ENCODE measurements around the gene HOXC4. TPM values are rescaled to one million over a fixed set of nuclear protein-coding genes. Genes with fewer than 3 reads are reported as not detected.
A peak's percentile ranks its signal among the peaks of the same experiment; 100 is the strongest.

The HOXC4 gene
- total RNA-seq, 2 experiments from 2014 or later = not detected

DNA sequence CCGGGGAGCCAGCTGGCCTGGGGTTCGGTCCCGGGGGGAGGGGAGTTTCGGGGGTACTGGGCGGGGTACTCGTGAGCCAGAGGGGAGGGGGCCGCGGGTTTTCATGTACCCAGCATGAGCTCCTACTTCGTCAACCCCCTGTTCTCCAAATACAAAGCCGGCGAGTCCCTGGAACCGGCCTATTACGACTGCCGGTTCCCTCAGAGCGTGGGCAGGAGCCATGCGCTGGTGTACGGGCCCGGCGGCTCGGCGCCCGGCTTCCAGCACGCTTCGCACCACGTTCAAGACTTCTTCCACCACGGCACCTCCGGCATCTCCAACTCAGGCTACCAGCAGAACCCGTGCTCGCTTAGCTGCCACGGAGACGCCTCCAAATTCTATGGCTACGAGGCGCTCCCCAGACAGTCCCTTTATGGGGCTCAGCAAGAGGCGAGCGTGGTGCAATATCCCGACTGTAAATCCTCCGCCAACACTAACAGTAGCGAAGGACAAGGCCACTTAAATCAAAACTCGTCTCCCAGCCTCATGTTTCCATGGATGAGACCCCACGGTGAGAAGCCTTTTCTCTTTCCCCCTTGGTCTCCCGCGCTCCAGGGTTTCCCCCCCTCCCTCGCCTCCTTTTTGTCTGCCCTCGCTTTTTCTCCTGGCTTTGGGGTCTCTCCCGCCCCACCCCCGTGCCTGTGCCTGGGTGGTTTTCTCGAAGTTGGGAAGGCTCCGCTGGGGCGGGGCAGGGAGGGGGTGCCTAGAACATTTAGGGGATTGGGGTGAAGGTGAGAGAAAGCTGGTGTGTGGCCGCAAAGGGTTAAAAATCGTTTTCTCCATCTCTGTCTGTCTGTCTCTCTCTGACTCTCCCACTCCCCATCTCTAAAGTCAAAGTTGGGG is 44.2 kb upstream of the HOXC4 start:
- Histone ChIP-seq H3K4me3 (ENCODE audit: low read length) (no peak overlapping the region), H3K9me3 (ENCODE audit: control insufficient read depth in 1 of 2, insufficient read depth in 1 of 2, low read length in 2 of 2) (peaks cover 0 to 44% of the 10 kb centered on the region in 2 experiments), H3K4me1 (ENCODE audit: insufficient read depth, low read length) (peaks cover 48% of the 10 kb centered on the region), H3K27me3 (ENCODE audit: control insufficient read depth in 1 of 2, insufficient read depth in 2 of 2, low read length in 2 of 2) (peaks cover 93 to 97% of the 10 kb centered on the region in 2 experiments), H3K27ac (ENCODE audit: low read depth in 1 of 2, low read length in 2 of 2) (no peak overlapping the region), H3K36me3 (ENCODE audit: insufficient read depth, low read length) (no peaks in the 10 kb centered on the region)
- H3K9me3 Mint-ChIP-seq = no peaks in the 10 kb centered on the region
- H3K27ac Mint-ChIP-seq = no peak overlapping the region
- peaks cover 100% of the 10 kb centered on the region for H3K27me3 Mint-ChIP-seq
- H3K36me3 Mint-ChIP-seq (ENCODE audit: low read depth) = no peaks in the 10 kb centered on the region
- ChIA-PET CTCF (interaction anchor here (0.6 to 6.3 kb wide), 5 partner anchors 23 to 197 kb away, joined by 3 to 59 read pairs (median 19); partner anchors contain the start of gene HOXC5), POLR2A (interaction anchor here (0.7 to 1.4 kb wide), 4 partner anchors 8 to 206 kb away, joined by 3 to 8 read pairs (median 4); partner anchors contain the start of genes HOXC9 and SMUG1)
- intact Hi-C loops (cut with DNase I, micrococcal nuclease) = loop anchor here (5.0 to 10.0 kb wide), 3 partner anchors 355 to 373 kb away; partner anchors contain the start of genes GPR84 (in 1 of the 2) and ZNF385A (in 1 of the 2)
- H3K4me1 Mint-ChIP-seq (ENCODE audit: low read depth) = peaks cover 45% of the 10 kb centered on the region
- TF ChIP-seq, protein P1, sequence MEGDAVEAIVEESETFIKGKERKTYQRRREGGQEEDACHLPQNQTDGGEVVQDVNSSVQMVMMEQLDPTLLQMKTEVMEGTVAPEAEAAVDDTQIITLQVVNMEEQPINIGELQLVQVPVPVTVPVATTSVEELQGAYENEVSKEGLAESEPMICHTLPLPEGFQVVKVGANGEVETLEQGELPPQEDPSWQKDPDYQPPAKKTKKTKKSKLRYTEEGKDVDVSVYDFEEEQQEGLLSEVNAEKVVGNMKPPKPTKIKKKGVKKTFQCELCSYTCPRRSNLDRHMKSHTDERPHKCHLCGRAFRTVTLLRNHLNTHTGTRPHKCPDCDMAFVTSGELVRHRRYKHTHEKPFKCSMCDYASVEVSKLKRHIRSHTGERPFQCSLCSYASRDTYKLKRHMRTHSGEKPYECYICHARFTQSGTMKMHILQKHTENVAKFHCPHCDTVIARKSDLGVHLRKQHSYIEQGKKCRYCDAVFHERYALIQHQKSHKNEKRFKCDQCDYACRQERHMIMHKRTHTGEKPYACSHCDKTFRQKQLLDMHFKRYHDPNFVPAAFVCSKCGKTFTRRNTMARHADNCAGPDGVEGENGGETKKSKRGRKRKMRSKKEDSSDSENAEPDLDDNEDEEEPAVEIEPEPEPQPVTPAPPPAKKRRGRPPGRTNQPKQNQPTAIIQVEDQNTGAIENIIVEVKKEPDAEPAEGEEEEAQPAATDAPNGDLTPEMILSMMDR (IDR thresholded peaks at IDR 0.05) = no peak
- DNase-seq = peak in 3 of 14 experiments; percentile 26 to 60 (median 58)
- peak overlapping the region; percentile 79 for H3K4me3 Mint-ChIP-seq
- ATAC-seq (ENCODE audit: poor library complexity) = peak; percentile 46

DNA sequence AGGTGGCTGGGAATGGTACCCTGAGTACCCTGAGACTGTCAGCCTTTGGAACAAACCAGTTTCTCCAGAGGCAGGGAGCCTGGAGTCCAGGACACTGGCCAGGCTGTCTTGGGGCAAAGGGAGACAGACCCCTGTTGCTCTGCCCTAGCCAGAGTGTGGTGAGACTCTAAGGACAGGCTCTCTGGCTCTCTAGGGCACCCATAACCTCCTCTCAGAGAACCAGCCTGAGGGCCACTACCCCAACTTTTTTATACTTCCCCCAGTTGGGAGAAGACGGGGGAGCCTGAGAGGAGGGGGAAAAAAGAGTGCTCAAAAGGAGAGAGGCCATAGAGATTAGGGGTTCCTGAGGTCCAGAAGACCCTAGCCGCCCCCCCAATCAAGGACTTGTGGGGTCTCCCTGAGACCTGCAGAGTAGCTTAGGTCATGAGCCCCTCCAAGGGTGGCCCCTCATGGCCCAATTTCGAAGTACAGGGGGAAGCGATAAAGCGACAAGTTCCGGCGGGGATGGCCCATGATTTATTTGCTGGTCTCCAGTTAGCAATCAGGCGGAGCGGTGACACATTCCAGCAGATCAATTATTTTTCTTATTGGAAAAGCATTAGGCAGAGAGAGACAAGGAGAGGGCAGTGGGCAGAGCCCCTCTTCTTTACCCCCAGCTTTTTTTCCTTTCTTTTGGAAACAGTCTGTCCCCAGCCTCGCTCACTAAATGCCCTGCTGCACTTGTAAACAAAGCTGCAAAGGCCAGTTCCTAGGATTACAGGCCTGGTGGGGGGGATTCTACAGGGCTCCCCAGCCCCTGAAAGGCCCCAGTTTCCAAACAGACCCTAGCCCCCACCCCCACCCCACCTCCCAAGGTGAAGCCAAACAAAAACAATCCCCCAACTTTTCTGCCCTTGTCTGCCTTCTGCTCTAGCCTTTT is 43.3 kb upstream of the HOXC4 start:
- no peak overlapping the region for H3K27ac ChIP-seq (ENCODE audit: low read depth in 1 of 2, low read length in 2 of 2)
- Mint-ChIP-seq H3K9me3 (no peaks in the 10 kb centered on the region), H3K4me1 (ENCODE audit: low read depth) (peaks cover 52% of the 10 kb centered on the region), H3K27ac (no peak overlapping the region), H3K4me3 (no peak overlapping the region), H3K27me3 (peaks cover 100% of the 10 kb centered on the region), H3K36me3 (ENCODE audit: low read depth) (no peaks in the 10 kb centered on the region)
- ATAC-seq (ENCODE audit: poor library complexity) (no peak), DNase-seq (no peak)
- intact Hi-C loops (cut with DNase I, micrococcal nuclease) = no loop called here
- TF ChIP-seq, protein P1 (IDR thresholded peaks at IDR 0.05) = no peak
- H3K27me3 ChIP-seq (ENCODE audit: control insufficient read depth in 1 of 2, insufficient read depth in 2 of 2, low read length in 2 of 2) = peaks cover 93 to 97% of the 10 kb centered on the region in 2 experiments
- peaks cover 50% of the 10 kb centered on the region for H3K4me1 ChIP-seq (ENCODE audit: insufficient read depth, low read length)
- no peak overlapping the region for H3K4me3 ChIP-seq (ENCODE audit: low read length)
- ChIA-PET POLR2A (no interaction called here), CTCF (interaction anchor here (0.9 to 5.6 kb wide), 2 partner anchors 191 to 197 kb away, joined by 4 to 40 read pairs; no protein-coding TSS in a partner anchor)
- H3K9me3 ChIP-seq (ENCODE audit: control insufficient read depth in 1 of 2, insufficient read depth in 1 of 2, low read length in 2 of 2) = peaks cover 0 to 43% of the 10 kb centered on the region in 2 experiments
- H3K36me3 ChIP-seq (ENCODE audit: insufficient read depth, low read length) = no peaks in the 10 kb centered on the region

Data from CD4-positive, alpha-beta T cell (primary cell).